Fibroblast of skin of back (primary cell): Measurements from ENCODE around the gene PBXIP1.

ENCODE experiments used
- DNase-seq: peaks from one replicate; pipeline ENCODE4 v3.0.0-alpha.2; 2013

Gene PBXIP1

DNA sequence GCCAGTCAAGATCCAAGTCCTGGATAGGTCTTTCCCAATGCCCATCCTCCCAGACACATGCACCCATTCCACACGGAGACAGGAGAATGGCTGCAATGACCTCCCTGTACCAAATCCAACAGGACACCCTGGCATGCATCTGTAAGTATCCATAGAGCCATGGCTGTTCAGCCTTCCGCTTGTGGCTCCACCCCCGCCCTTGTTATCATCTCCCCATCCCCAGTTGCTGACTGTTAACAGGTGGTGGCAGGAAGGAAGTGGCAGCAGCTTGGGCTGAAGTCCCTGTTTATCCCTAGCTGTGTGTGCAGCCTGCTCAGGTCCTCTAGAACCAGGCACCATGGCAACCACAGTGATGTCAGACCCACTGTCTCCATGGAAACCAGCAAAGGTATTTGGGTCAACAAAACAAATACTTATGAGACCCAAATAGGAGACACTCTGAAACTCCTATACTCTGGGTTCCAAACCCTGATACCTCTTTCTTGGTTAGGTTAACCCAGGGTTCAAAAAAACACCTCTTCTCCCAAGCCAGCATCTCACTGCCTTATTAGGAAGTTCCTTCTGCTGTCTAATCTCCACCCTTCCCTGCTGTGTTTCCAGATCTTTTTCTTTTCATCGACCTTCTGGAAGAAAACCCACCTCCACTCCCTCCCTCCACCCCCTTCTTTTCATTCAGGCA lies 721 bp downstream of the PBXIP1 start:
- peak; percentile 64 for DNase-seq

DNA sequence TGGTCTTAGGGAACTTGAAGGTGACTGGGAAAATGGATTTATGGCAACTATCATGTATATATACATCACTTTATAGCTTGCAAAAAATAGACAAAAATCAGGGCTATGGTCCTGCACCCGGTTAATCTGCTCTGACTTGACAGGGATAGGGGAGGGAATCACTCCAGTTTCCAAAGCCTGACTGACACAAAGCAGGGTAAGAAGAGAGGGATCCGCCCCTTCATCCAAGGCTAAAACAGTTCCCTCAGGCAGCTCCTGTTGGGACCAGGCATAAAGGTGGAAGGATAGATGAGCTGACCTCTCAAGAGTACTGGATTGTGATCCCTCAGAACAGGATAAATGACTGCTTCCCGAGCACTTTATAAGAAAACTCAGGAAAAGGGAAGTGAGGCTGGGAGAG lies 1.4 kb downstream of the PBXIP1 start:
- no peak for DNase-seq

DNA sequence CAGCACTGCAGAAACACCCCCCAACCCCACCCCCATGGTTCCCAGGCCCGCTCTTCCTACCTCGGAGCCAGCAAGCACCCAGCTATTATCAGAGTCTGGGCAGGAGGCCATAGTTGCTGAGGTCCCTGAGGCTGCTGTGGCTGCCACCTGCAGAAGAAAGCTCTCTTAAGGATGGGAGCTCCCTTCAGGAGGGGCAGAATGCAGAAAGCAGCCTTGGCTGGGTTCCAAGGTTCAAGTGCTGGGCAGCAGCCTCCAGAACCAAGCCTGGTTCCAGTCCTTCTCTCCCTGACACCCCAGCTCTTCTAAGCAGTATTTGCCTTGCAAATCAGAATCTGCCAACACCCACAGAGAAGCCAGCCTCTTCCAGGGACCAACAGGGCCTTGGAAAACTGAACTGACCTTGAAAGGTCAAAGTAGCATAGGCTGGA lies 2.3 kb downstream of the PBXIP1 start:
- DNase-seq, result no peak

DNA sequence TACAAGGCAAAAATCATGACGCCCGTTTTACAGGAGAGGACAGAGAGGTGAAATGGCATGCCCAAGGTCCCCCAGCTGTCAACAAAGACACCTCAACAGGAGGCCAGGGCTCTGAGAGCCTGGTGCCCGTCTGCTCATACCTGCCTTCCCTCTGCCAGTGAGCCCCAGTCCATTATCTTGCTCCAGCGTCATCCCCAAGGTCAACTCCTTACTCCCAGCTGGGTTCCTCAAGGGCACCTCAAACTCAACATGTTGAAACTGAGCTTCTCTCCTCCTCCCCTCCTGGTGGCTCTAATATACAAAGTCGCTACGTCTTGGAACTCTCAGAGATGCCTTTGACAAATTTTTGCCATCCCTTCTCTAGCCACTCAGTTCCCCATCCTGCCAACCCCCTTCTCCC lies 3.2 kb downstream of the PBXIP1 start:
- no peak for DNase-seq

DNA sequence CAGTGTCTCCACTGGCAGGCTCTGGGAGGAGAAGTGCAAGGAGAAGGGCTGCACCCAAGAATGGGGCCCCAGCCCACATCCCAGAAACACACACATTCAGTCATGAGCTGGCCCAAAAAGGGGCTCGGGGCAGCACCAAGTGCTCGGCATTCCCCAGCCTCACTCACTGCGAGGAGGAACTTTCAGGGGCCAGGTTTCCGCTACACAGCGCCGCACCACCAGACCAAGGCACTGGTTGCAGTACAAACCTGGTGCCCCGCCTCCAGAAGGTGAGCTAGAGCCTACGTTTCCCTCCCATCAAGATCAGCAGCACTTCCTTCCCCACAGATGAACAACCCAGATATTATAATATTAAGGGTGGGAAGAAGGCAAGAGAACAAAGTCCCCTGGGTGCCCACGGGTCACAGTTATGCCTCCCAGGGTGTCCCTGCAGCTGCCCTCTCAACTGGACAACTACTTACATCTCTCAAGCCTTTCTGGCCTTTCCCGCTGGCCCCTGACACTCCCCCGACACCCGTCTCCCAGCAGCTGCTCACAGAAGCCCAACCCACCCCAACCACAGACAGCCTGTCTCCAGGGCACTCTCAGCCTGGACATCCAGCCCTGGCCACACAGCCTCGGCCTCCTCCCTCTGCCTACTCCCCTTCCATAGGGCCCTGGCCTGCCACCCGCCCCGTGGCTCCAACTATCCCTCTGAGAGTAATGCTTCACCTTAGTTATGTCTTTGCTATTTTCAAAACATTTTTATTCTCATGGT lies 3.8 kb downstream of the PBXIP1 start:
- DNase-seq, result no peak

DNA sequence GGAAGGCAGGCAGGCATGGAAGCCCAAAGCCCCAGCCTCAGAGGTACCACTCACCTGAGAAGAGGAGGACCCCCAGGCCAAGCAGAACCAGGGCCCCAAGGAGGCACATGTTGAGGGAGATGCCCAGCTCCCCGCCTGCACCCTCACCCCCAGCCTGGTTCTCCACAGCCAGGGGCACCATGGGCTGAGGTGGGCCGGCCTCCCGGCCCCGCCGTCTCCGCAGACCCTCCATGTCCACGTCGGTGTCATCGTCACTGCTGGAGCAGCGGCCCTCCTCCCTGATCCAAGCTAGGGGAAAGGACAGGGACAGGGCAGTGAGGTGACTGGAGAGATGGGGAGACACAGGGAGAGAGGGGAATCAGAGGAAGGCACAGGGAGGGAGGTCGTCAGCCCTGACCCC lies 7.8 kb downstream of the PBXIP1 start:
- no peak for DNase-seq

DNA sequence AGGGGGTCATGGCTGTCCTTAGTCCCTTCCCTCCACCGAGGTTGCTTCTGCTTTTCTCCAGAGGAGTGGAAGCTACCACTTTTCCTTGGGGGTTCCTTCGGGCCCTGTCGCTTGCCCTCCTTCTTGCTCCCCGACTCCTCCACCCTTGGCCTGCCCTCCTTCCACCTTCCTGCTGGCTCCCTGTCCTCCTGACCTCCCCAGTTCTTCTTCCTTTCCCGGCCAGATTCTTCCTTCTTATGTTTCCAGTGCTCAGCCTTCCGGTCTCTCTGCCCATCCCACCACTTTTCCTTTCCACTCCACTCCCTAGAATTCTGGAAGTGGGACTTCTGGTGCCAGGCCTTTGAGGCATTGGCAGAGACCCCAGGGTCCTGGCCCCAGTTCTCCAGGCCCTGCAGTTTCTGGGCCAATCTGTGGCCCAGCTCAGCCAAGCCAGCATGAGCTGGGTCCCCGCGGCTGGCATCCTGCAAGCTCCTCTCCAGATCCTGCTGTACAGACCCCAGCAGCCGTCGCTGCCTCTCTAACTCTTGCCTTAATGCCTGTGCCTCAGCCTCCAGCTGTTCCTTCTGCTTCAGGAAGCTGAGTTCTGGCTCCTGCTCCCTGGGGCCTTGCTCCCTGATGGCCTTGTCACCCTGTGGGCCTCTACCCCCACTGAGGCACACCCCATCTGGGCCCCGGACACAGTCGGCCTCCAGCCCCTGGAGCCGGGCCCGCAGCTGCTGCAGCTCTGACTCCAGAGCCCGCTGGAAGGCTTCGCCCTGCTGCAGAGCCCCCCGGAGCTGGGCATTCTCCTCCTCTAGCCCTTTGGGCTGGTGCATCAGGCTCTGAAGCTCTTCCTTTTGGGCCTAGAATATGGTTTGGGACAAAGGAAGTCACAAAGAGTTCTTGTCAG lies 9.7 kb downstream of the PBXIP1 start:
- no peak for DNase-seq

DNA sequence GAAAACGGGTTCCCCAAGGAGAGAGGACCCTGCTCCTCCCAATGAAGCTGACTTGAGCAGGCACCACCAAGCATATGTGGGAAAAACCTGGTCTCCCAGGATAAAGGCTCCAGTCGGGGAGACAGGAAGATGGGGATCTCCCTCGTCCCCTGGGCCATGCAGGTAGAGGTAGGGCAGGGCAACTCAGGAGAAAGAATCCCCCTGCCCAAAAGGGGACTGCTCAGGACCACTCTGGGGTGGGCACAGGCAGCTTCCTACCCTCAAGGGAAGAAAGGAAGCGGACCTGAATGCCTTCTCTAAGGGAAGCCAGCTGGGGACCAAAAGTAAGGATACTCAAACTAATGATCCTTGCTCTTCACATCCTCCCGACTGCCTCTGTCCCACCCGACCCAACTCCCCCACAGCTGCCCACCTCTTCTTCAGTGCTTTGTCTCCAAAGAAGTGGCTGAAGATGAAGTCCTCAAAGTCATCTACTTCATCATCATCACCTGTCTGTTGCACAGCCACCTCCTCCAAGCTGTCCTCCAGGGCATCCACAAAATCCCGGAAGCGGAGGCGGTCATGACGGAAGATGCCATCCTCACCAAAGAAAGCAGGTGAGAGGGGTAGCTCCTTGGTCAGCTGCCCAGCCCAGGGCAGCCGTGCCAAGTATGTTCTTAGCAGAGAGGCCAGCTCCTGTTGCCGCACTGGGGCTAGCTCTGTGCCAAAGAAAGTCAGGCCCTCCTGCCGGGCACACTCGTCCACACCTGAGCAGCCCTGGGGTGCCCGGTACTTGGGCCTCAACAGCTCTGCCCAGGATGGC lies 10.5 kb downstream of the PBXIP1 start:
- DNase-seq, result no peak

DNA sequence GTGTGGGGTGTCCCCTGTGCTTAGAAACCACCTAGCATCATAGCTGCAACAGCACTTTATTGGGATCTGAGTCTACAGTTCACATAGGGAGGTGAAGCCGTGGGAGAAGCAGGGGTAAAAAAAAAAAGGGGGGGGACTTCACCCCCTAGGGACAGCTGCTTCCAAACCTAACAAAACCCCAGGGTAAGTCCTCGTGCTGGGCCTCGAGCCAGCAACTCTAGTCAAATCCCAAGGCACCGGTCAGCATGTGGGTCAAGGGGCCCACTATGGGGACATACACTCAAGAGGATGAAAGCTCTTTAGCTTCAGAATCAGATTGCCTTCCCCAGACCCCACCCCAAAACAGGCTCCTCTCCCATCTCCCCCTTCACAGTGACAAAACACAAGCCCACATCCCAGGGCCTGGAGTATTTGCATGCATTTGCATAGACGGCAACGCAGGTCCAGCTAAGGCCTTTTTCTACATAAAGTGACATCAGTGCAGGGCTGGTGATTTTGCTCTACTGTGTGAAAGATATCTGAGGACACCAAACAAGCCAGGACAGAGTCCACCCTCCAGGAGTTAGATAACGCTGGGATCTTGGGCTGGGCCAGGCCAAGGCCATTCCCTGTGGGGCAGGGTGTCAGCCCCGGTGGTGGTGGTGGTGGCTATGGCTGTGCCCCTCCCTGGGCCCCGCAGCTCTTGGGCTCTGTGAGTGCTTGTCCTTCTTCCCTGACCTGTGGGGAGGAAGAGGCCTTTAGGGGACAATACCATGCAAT lies 11.3 kb downstream of the PBXIP1 start:
- DNase-seq, result no peak

DNA sequence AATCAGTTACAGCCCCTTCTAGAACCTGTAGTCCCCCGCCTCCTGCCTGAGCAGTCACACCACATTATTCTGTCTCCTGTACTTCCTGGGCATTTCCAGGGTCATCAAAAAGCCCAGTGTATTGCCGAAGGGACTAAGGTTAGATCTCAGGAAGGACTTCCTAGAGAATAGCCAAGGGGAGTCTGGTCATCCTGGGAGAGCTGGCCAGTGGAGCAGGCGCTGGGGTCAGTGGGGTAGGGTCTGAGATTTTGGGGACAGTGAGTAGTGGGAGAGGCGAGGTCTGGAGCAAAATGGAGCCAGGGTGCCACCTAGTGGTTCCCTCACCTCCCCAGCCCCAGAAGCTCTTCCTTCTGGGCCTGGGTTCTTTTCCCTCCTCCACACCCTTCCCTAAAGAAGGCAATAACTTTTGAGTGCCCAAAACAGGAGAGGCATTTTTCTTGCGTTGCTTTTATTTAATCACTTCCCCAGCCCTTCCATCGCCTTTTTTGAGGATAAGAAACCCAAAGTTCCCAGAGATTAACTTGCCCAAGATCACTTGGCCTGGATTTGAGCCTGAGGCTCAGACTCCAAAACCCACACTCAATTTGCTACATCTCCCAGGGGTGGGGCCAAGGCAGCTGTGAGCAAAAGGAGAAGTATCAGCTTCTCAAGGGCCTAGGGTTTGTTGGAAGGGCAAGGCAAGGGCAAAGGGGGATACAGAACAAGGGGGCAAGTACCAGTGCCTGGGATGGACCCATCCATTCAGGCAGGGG lies 12.1 kb downstream of the PBXIP1 start:
- no peak for DNase-seq

DNA sequence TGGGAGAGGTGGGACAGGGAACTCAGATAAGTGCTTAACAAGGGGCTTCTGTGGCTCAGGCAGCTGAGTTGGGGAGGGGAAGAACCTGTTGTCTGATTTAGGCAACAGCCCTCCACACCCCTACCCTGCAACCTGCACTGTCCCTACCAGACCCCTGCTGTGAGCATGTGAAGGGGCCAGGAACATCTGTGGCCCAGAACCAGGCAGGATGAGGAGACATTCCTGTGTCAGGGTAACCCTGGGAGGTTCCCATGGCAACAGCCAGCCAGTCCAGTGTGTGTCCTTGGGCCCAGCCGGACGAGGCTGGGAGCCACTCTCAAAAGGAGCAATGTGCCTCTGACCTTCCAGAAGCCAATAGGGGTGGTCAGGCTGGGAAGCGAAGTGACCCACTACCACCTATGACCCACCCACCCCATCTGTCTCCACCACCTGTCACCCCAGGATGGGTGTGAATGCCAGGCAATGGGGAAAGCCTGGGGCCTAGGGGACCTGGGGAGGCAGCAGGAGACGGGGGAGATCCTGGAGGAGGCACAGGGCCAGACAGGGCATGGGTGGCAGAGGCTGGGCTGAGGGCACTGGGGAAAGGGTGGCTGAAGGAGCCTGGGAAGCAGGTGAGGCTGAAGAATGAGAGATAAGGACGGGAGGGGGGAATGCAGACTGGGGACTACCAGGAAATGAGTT lies 14.4 kb downstream of the PBXIP1 start:
- DNase-seq, result no peak

DNA sequence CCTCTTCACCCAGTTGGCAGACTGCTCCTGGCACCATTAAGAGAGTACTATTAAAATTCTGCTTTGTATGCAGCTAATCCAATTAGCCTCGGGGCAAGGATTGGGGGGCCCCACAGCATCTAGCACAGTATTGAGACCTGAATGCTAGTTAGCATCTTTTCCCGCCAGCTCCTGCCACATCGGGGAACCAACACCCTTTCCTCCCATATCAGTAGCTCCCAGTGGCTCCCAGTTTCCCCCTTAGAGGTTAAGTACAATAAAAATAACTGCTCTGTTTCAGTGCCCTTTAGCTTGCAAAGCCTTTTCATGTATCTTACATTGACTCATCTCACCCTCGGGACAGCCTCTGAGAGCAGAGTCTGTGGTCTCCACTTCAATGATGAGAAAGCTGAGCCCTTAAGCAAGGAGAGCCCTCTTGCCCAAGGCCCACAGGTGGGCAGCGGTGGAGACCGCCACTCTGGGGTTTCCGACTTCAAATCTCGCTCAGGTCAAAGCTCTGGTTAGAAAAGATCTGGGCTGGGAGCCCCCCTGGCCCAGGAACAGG lies 15.2 kb downstream of the PBXIP1 start:
- no peak for DNase-seq

DNA sequence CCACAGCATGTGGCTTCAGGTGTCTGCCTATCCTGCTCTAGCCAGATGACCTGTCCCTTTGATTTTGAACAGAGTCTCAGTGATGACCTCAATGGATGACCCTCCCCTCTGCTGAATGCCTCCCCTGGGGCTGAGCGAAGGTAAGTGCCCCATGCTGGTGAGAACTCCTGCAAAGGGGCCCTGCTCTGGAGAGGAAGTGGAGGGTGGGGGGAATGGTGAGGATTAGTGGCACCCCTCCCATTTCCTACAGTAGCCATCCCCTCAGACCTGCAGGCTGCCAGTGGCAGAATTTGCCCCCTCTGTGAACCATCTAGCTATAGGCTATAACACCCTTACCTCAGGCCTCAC lies 15.7 kb downstream of the PBXIP1 start:
- no peak for DNase-seq

DNA sequence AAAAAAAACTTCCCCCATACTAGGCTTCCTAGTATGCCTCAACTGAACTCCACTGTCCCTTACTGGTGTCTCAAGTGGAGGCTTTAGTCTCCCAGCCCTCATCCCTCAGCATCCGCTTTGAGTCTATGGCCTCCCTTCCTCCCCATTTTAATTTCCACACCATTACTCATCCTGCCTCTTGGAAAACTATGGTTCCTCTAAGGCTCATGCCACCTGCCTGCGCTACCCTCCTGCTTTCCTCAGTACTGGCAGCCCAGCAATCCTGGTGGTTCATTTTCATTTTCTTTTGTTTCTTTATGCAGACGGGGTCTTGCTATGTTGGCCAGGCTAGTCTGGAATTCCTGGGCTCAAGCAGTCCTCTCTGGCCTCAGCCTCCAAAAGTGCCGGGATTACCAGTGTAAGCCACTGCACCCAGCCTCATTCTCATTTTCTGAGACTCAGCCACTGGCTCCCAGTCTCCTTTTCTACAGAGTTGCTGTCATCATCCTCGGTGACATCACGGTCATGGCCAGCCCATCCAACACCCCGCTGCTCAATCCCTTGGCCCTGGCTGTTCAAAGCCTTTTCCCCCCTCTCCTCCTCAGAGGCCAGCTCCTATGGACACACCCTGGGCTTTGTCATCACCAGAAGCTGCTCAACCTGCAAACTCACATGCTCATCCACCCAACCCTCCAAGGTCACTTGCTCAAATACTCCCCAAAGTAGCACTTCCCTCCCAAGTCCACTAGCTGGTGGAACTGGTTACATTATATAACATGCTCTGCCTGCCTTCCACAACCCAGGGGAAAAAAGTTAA lies 17.1 kb downstream of the PBXIP1 start:
- no peak for DNase-seq

DNA sequence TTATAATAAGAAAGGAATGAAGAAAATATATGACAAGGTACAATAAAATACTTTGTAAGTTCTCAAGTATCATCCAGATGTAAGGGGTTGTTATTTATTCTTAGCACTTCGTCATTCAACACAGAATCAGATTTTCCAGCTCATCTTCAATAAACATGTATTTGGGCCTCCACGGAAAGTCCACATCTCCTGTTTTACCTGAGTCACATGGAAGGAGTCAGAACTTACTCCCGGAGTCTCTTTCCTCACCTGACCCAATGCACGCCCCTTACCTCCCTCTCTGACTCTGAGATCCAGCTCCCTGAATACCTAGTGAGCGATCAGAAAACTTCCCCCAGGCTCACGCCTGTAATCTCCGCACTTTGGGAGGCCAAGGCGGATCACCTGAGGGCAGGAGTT lies 17.9 kb downstream of the PBXIP1 start:
- DNase-seq, result no peak

DNA sequence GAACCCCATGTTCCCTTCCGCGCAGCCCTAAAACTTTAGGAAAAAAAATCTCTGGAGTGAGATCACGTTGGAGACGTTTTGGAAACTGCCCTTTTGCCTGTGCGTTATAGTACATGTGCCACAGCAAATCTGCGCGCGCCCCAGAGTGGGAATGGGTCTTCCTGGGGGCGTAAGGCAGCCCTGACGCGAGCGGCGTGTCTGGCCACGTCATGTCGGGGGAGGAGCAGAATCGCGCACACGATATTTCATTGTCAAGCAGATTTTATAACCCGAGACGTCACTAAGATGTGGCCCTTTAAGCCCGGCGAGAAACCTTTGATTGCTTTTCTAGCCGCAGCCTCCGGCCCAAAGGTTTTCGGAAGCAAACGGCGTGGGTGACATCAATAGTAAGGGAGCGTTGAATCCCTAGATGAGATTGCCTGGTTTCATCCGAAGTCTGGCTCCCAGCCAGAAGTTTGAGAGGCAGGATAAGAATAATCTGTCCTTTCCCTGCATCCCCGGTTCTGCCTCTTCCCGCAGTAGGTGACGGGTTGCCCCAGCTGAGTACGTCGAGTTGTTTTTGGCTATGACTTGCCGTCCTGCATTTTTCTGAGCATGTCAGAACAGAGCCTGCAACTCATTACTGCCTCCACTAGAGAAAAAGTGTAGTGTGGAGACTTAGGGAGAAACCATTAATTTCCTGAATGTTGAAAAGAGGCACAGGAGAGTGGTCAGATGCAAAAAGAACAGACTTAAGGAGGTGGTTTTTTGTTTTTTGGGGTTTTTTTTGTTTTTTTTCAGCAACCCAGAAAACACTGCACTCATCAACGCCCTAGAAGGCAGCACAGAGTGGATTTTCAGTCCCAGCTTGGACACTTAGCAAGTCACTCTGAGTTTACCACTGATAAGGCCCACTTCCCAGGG lies 18.6 kb downstream of the PBXIP1 start:
- DNase-seq, result peak; percentile 92

DNA sequence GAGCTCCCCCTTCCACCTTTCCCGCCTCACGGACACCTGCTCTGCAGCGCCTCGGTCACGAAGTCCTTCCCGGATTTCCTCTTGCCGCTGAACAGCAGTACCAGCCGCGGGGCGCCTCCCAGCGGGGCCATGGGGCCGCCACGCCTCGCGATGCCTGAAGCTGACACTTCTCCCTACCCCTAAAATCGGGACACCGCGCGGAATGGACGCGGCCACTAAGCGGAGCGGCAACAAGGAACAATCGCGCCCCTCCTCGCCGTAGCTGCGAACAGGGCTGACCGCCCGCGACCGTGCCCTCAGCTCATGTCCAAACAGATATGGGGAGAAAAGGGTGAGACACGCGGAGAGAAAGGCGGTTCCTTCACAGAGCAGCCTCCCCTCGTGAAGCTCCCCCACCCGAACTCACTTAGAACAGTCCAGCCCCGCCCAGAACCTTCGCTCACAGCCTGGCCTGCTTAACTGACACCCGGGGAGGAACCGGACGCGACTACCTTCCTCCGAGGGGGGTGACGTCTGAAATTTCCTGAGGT lies 19.3 kb downstream of the PBXIP1 start, which contains the start of gene PMVK:
PMVK (minus strand) TSS at position 165 of the 530 bp plus-strand sequence; CDS start at position 131, 34 bp downstream.
- peak; percentile 96 for DNase-seq
